NB4 (cell line): Measurements from ENCODE around the gene NTN3.

ENCODE experiments used
- MAX ChIP-seq: IDR thresholded peaks from 2 replicates; pipeline ENCODE4 v1.6.1; 2011; ENCODE audit warnings: low read depth, low read length
- MYC ChIP-seq: IDR thresholded peaks from 2 replicates; pipeline ENCODE4 v1.6.1; 2011; ENCODE audit warnings: low read depth, low read length
- POLR2A ChIP-seq: IDR thresholded peaks from 2 replicates; pipeline ENCODE4 v1.6.1; 2011; ENCODE audit warnings: mild to moderate bottlenecking; ENCODE audit not compliant: insufficient read length; ENCODE audit errors: extremely low read depth
- TF ChIP-seq, protein P1 (sequence below): IDR thresholded peaks from one replicate; pipeline ENCODE4 v1.5.1; 2012; ENCODE audit warnings: low read depth, low read length

DNA sequence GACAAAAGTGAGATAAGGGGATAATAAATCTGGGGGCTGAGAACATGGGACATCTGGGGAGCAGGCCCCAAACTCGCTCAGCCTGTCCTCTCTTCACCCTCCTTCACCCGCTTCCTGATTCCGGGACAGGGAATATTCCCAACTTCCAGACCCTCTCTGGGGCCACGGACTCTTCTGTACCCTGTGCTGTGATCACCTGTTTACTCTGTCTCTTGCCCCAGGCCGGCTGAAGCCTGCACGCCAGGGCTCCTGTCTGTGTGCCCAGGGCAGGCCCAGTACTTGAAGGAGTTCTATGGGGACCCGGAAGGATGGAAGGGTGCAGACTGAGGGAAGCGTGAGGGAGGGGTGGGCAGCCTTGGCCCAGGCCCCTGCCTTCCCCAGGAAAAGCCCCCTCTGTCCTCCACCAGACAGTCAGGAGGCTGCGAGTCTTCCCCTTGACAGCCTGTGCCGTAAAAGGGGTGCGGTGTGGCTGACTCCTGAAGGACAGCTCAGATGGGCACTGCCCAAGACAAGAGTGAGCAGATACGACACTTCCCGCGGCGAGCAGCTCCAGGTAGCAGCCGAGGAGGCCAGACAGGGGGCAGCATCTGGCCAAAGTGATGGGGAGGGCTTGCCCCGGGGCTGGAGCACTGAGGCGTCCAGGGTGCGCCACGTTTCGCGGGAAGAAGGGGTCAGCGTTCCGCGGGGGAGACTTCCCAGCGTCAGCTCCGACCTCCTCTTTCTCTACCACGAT lies 42.9 kb upstream of the NTN3 start:
- TF ChIP-seq, protein P1, sequence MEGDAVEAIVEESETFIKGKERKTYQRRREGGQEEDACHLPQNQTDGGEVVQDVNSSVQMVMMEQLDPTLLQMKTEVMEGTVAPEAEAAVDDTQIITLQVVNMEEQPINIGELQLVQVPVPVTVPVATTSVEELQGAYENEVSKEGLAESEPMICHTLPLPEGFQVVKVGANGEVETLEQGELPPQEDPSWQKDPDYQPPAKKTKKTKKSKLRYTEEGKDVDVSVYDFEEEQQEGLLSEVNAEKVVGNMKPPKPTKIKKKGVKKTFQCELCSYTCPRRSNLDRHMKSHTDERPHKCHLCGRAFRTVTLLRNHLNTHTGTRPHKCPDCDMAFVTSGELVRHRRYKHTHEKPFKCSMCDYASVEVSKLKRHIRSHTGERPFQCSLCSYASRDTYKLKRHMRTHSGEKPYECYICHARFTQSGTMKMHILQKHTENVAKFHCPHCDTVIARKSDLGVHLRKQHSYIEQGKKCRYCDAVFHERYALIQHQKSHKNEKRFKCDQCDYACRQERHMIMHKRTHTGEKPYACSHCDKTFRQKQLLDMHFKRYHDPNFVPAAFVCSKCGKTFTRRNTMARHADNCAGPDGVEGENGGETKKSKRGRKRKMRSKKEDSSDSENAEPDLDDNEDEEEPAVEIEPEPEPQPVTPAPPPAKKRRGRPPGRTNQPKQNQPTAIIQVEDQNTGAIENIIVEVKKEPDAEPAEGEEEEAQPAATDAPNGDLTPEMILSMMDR = no peak
- TF ChIP-seq MYC = no peak
- TF ChIP-seq MAX = no peak
- no peak for TF ChIP-seq POLR2A
